ENCODE data around the gene POLDIP2. TPM values are rescaled to one million over a fixed set of nuclear protein-coding genes. Genes with fewer than 3 reads are reported as not detected.

The POLDIP2 gene
- total RNA-seq, 1 experiment from 2014 or later, result 82.7 TPM

DNA sequence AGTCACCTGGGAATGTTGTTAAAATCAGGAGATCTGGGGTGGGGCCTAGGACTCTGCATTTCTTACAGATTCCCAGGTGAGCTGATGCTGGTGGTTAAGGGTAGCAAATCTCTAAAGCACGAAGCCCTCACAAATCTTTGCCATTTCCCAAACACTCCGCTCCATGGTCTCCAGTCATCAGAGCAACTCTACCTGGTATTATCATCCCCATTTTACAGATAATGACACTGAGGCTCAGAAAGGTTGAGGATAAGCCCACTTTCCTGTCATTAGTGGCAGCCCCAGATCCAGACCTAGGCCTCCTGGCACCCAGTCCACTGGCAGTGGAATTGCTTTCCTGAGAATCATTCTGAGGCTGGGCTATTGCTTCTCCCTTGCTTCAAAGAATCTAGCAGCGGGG lies 39.9 kb upstream of the POLDIP2 start:
- CTCF ChIA-PET, result no interaction called here
- Mint-ChIP-seq H3K4me3 (ENCODE audit: low read depth, unreplicated experiment) (no peak overlapping the region), H3K9me3 (ENCODE audit: low read depth, unreplicated experiment) (no peaks in the 10 kb centered on the region), H3K27me3 (ENCODE audit: unreplicated experiment) (no peaks in the 10 kb centered on the region), H3K4me1 (ENCODE audit: low read depth, unreplicated experiment) (no peaks in the 10 kb centered on the region), H3K27ac (ENCODE audit: unreplicated experiment) (no peak overlapping the region), H3K36me3 (ENCODE audit: insufficient read depth, unreplicated experiment) (peaks cover 12% of the 10 kb centered on the region)
- intact Hi-C loops (cut with micrococcal nuclease; ENCODE audit: unreplicated experiment), result no loop called here
- TF ChIP-seq, protein P1, sequence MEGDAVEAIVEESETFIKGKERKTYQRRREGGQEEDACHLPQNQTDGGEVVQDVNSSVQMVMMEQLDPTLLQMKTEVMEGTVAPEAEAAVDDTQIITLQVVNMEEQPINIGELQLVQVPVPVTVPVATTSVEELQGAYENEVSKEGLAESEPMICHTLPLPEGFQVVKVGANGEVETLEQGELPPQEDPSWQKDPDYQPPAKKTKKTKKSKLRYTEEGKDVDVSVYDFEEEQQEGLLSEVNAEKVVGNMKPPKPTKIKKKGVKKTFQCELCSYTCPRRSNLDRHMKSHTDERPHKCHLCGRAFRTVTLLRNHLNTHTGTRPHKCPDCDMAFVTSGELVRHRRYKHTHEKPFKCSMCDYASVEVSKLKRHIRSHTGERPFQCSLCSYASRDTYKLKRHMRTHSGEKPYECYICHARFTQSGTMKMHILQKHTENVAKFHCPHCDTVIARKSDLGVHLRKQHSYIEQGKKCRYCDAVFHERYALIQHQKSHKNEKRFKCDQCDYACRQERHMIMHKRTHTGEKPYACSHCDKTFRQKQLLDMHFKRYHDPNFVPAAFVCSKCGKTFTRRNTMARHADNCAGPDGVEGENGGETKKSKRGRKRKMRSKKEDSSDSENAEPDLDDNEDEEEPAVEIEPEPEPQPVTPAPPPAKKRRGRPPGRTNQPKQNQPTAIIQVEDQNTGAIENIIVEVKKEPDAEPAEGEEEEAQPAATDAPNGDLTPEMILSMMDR (IDR thresholded peaks at IDR 0.05; ENCODE audit: unreplicated experiment), result no peak
- no peak for DNase-seq
- no TSS peak for BruUV-seq (replicated peaks)

GRCh38 chr17:28396635-28397239 lies 39.4 kb upstream of the POLDIP2 start:
- Mint-ChIP-seq H3K27ac (ENCODE audit: unreplicated experiment) (no peak overlapping the region), H3K4me1 (ENCODE audit: low read depth, unreplicated experiment) (no peaks in the 10 kb centered on the region), H3K9me3 (ENCODE audit: low read depth, unreplicated experiment) (no peaks in the 10 kb centered on the region), H3K36me3 (ENCODE audit: insufficient read depth, unreplicated experiment) (peaks cover 8% of the 10 kb centered on the region), H3K4me3 (ENCODE audit: low read depth, unreplicated experiment) (no peak overlapping the region), H3K27me3 (ENCODE audit: unreplicated experiment) (no peaks in the 10 kb centered on the region)
- CTCF ChIA-PET, result no interaction called here
- intact Hi-C loops (cut with micrococcal nuclease; ENCODE audit: unreplicated experiment), result no loop called here
- BruUV-seq (replicated peaks), result no TSS peak
- TF ChIP-seq, protein P1 (IDR thresholded peaks at IDR 0.05; ENCODE audit: unreplicated experiment), result no peak
- DNase-seq, result no peak

GRCh38 chr17:28395968-28396367 lies 38.6 kb upstream of the POLDIP2 start:
- Mint-ChIP-seq H3K9me3 (ENCODE audit: low read depth, unreplicated experiment) (no peaks in the 10 kb centered on the region), H3K4me3 (ENCODE audit: low read depth, unreplicated experiment) (no peak overlapping the region), H3K27me3 (ENCODE audit: unreplicated experiment) (no peaks in the 10 kb centered on the region), H3K4me1 (ENCODE audit: low read depth, unreplicated experiment) (no peaks in the 10 kb centered on the region), H3K27ac (ENCODE audit: unreplicated experiment) (no peak overlapping the region), H3K36me3 (ENCODE audit: insufficient read depth, unreplicated experiment) (peaks cover 8% of the 10 kb centered on the region)
- no peak for DNase-seq
- BruUV-seq (replicated peaks), result no TSS peak
- CTCF ChIA-PET, result no interaction called here
- intact Hi-C loops (cut with micrococcal nuclease; ENCODE audit: unreplicated experiment), result no loop called here
- TF ChIP-seq, protein P1 (IDR thresholded peaks at IDR 0.05; ENCODE audit: unreplicated experiment), result no peak

DNA sequence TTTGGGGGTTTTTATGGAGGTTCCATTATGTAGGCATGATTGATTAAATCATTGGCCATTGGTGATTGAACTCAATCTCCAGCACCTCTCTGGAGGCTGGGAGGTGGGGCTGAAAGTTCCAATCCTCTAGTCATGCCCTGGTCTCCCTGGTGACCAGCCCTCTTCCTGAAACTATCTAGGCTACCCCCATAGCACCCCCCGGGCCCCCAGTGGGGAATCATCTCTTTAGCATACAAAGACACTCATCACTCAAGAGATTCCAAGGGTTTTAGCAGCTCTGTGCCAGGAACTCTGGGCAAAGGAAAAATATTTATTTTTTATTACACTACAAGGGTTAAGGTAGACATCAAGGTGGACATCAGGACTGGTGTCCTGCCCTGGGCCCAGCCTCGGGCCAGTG lies 38.1 kb upstream of the POLDIP2 start:
- peaks cover 8% of the 10 kb centered on the region for H3K36me3 Mint-ChIP-seq (ENCODE audit: insufficient read depth, unreplicated experiment)

More for the DNA sequence above, 38.1 kb upstream of the POLDIP2 start:
- no peak overlapping the region for H3K27ac Mint-ChIP-seq (ENCODE audit: unreplicated experiment)
- no peak overlapping the region for H3K4me3 Mint-ChIP-seq (ENCODE audit: low read depth, unreplicated experiment)
- no peaks in the 10 kb centered on the region for H3K9me3 Mint-ChIP-seq (ENCODE audit: low read depth, unreplicated experiment)
- DNase-seq, result no peak
- TF ChIP-seq, protein P1 (IDR thresholded peaks at IDR 0.05; ENCODE audit: unreplicated experiment), result no peak
- CTCF ChIA-PET, result no interaction called here
- no peaks in the 10 kb centered on the region for H3K27me3 Mint-ChIP-seq (ENCODE audit: unreplicated experiment)
- BruUV-seq (replicated peaks), result no TSS peak
- intact Hi-C loops (cut with micrococcal nuclease; ENCODE audit: unreplicated experiment), result no loop called here
- H3K4me1 Mint-ChIP-seq (ENCODE audit: low read depth, unreplicated experiment), result no peaks in the 10 kb centered on the region

Data from Calu3 (cell line).